GM21529 (cell line): Measurements from ENCODE around the gene LMNTD1.
"Not testable (repeated sequence)": the region's sequence is repeated elsewhere in the genome, so short reads cannot be mapped to it uniquely, and the experiment has no call there.

Experiments
- ATAC-seq: cut with Tn5 transposase; IDR thresholded peaks from one replicate; pipeline ENCODE4 v1.9.1; 2021; ENCODE audit not compliant: unreplicated experiment

LMNTD1 gene

DNA sequence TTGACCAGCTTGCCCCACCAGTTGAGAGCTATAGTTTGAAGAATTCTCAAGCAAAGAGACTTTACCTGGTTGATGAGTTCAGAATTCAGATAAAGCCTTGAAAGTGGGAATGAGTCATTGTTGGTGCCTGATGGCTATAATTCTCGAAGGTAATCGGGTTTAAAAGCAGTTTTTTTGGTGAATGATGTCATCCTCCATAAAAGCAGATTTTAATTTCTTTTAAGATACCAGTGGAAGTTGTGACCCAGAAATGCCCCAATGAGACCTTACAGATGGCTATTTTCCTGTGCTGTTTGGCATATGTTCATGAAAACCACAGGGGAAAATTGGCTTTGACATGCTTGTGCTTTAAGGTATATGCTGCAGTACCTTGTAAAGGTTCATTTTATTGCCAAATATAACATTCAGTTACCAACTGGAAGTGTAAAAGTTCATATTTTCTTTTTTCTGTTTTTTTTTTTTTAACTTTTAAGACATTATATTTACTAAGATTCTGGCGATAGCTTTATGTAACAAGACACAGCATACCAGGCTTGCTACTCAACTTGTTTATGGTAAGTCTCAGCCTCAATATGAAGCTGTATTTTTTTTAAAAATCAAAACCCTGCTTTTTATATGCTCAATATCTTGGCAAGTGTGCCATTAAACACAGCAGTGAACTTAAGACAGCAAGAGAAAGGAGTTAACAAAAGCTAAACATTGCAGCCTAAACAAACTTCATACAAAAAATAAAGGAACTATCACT, 119.3 kb downstream of the LMNTD1 start:
- no peak for ATAC-seq

- ATAC-seq, result no peak
These were observed 120.1 kb downstream of the LMNTD1 start for GRCh38 chr12:25433024-25433423.

GRCh38 chr12:25427337-25428249, 125.5 kb downstream of the LMNTD1 start:
- ATAC-seq, result no peak

DNA sequence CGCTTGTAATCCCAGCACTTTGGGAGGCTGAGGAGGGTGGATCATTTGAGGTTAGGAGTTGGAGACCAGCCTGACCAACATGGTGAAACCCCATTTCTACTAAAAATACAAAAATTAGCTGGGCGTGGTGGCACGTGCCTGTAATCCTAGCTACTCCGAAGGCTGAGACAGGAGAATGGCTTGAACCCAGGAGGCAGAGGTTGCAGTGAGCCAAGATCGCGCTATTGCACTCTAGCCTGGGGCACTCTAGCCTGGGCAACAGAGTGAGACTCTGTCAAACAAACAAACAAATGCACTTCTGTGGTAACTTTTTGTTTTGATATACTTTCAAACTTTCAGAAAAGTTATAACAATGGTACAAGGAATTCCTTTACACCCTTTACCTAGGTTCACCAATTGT, 126.3 kb downstream of the LMNTD1 start:
- ATAC-seq, result not testable (repeated sequence)
